Stimulated activated CD4-positive, alpha-beta T cell treated with anti-CD3 and anti-CD28 coated beads, Interleukin-15, amount 100 ng/mL, for 1 hour (primary cell): ENCODE results near the gene MAB21L2.

Experiments used
- DNase-seq, 2 donors: peaks; one replicate each; pipeline ENCODE4 v3.0.0-alpha.2; 2020; ENCODE audit warnings: low read depth in 1 of 2, low spot score in 1 of 2

Gene MAB21L2

DNA sequence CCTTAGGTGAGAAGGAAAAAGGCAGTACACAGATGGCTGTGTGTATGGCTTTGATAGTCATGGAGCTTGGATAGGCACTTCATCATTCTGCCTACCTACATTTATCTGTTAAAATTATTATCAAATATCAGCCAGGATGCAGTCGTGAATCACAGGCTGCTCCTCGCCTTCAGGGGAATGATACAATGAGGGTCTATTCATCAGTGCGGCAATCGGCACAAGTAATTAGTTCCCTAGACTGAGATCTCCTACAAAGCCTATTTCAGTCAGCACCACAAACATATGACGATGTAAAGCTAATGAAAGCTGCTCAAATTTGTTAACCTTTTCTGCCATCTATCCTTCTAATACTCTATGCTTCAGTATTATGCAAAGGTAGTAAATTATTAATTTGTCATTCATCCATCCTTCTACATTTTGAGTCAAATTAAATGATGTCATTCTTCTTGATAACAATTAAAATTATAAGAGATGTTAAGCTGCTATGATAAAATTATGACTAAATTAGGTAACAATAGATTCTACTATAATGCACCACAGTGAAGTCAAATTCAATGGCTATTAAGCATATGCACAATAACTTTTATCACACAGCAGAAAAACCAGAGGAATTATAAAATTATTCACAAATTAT is 19.0 kb downstream of the MAB21L2 start:
- no peak for DNase-seq

- DNase-seq = no peak
Measured at GRCh38 chr4:150609131-150609530, 27.2 kb downstream of the MAB21L2 start.

GRCh38 chr4:150619042-150619441 is 37.1 kb downstream of the MAB21L2 start:
- no peak for DNase-seq

DNA sequence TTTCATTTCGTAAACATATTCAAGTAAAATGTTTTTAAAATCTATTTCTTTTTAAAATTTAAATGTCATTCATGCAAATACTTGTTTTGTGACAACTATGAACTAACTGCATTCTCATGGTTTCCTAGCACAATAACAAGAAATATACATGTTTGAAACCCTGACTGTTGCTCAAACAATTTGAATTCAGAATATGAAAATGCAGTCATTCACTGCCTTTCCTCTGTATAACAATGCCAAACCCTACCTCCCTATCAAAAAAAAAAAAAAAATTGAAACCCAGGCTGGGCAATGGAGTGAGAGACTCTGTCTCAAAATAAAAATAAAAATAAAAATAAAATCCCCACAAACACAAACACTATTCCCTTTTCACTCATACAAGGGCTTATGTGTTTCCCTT is 42.1 kb downstream of the MAB21L2 start:
- no peak for DNase-seq

- no peak for DNase-seq
Measured at GRCh38 chr4:150625033-150625432, 43.1 kb downstream of the MAB21L2 start.

- no peak for DNase-seq
Measured at GRCh38 chr4:150628073-150628472, 46.1 kb downstream of the MAB21L2 start.

- DNase-seq = no peak
Measured at GRCh38 chr4:150632639-150633038, 50.7 kb downstream of the MAB21L2 start.
